HEK293 (cell line): ENCODE data around the gene EDC3.

Source experiments
- OVOL3 ChIP-seq: fragments of 450-650 bp; formaldehyde crosslinking; IDR thresholded peaks from 2 replicates; pipeline ENCODE4 v1.5.1; 2016; ENCODE audit warnings: missing biosample characterization, missing genetic modification characterization
- PRDM4 ChIP-seq: fragments of 450-650 bp; formaldehyde crosslinking; IDR thresholded peaks from 2 replicates; pipeline ENCODE4 v1.5.1; 2017; ENCODE audit warnings: missing biosample characterization, missing genetic modification characterization
- TCF7L2 ChIP-seq: IDR thresholded peaks from 2 replicates; pipeline ENCODE4 v1.6.1; 2011; ENCODE audit warnings: low read depth, mild to moderate bottlenecking, inconsistent platforms, low read length, moderate library complexity, borderline replicate concordance
- ZBTB21 ChIP-seq: fragments of 450-650 bp; formaldehyde crosslinking; IDR thresholded peaks from 2 replicates; pipeline ENCODE4 v1.5.1; 2017; ENCODE audit warnings: missing biosample characterization, missing genetic modification characterization
- ZFHX2 ChIP-seq: fragments of 450-650 bp; formaldehyde crosslinking; conservative IDR thresholded peaks from 2 replicates; pipeline ENCODE4 v1.5.1; 2016; ENCODE audit warnings: missing biosample characterization, missing genetic modification characterization
- ZNF341 ChIP-seq: fragments of 450-650 bp; formaldehyde crosslinking; IDR thresholded peaks from 2 replicates; pipeline ENCODE4; 2016; ENCODE audit warnings: low read depth, missing biosample characterization, missing genetic modification characterization
- ZNF510 ChIP-seq: fragments of 450-650 bp; formaldehyde crosslinking; IDR thresholded peaks from 2 replicates; pipeline ENCODE4 v1.5.1; 2018; ENCODE audit warnings: mild to moderate bottlenecking, missing genetic modification characterization, missing biosample characterization; ENCODE audit not compliant: insufficient replicate concordance
- ZNF596 ChIP-seq: fragments of 450-650 bp; IDR thresholded peaks from 2 replicates; pipeline ENCODE4 v1.5.0; 2018; ENCODE audit warnings: missing biosample characterization, mild to moderate bottlenecking, missing genetic modification characterization, moderate library complexity
- ZNF623 ChIP-seq: fragments of 450-650 bp; formaldehyde crosslinking; IDR thresholded peaks from 2 replicates; pipeline ENCODE4 v1.5.1; 2016; ENCODE audit warnings: missing biosample characterization, missing genetic modification characterization
- ZNF645 ChIP-seq: fragments of 450-650 bp; formaldehyde crosslinking; IDR thresholded peaks from 2 replicates; pipeline ENCODE4; 2016; ENCODE audit warnings: missing biosample characterization, missing genetic modification characterization
- ZNF654 ChIP-seq: fragments of 450-650 bp; formaldehyde crosslinking; IDR thresholded peaks from 2 replicates; pipeline ENCODE4 v1.5.1; 2016; ENCODE audit warnings: low read depth, missing biosample characterization, missing genetic modification characterization
- ZNF664 ChIP-seq: fragments of 450-650 bp; formaldehyde crosslinking; IDR thresholded peaks from 2 replicates; pipeline ENCODE4 v1.5.1; 2016; ENCODE audit warnings: missing biosample characterization, missing genetic modification characterization
- TF ChIP-seq, protein P1 (sequence below): fragments of 450-650 bp; formaldehyde crosslinking; IDR thresholded peaks from 2 replicates; pipeline ENCODE4 v1.5.1; 2017; ENCODE audit warnings: missing biosample characterization, missing genetic modification characterization
- TF ChIP-seq, protein P2 (sequence below): fragments of 450-650 bp; formaldehyde crosslinking; IDR thresholded peaks from 2 replicates; pipeline ENCODE4 v1.5.1; 2017; ENCODE audit warnings: missing biosample characterization, mild to moderate bottlenecking, missing genetic modification characterization, moderate library complexity
- TF ChIP-seq, protein P3 (sequence below): fragments of 450-650 bp; formaldehyde crosslinking; IDR thresholded peaks from 2 replicates; pipeline ENCODE4 v1.5.1; 2016; ENCODE audit warnings: missing biosample characterization, missing genetic modification characterization, borderline replicate concordance
- TF ChIP-seq, protein P4 (sequence below): fragments of 450-650 bp; formaldehyde crosslinking; IDR thresholded peaks from 2 replicates; pipeline ENCODE4 v1.5.1; 2016; ENCODE audit warnings: missing biosample characterization, missing genetic modification characterization
- TF ChIP-seq, protein P5 (sequence below): fragments of 450-650 bp; formaldehyde crosslinking; IDR thresholded peaks from 2 replicates; pipeline ENCODE4 v1.5.1; 2017; ENCODE audit warnings: missing biosample characterization, missing genetic modification characterization
- TF ChIP-seq, protein P6 (sequence below): fragments of 450-650 bp; formaldehyde crosslinking; IDR thresholded peaks from 2 replicates; pipeline ENCODE4 v1.5.1; 2016; ENCODE audit warnings: missing biosample characterization, missing genetic modification characterization

The EDC3 gene

GRCh38 chr15:74642348-74642733, 53.5 kb downstream of the EDC3 start (continued):
- TF ChIP-seq, protein P1, sequence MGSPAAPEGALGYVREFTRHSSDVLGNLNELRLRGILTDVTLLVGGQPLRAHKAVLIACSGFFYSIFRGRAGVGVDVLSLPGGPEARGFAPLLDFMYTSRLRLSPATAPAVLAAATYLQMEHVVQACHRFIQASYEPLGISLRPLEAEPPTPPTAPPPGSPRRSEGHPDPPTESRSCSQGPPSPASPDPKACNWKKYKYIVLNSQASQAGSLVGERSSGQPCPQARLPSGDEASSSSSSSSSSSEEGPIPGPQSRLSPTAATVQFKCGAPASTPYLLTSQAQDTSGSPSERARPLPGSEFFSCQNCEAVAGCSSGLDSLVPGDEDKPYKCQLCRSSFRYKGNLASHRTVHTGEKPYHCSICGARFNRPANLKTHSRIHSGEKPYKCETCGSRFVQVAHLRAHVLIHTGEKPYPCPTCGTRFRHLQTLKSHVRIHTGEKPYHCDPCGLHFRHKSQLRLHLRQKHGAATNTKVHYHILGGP (tag by site-specific recombination) = no peak
- TF ChIP-seq OVOL3 = no peak
- TF ChIP-seq PRDM4 (tag by site-specific recombination) = no peak
- no peak for TF ChIP-seq ZBTB21 (tag by site-specific recombination)
- TF ChIP-seq, protein P2, sequence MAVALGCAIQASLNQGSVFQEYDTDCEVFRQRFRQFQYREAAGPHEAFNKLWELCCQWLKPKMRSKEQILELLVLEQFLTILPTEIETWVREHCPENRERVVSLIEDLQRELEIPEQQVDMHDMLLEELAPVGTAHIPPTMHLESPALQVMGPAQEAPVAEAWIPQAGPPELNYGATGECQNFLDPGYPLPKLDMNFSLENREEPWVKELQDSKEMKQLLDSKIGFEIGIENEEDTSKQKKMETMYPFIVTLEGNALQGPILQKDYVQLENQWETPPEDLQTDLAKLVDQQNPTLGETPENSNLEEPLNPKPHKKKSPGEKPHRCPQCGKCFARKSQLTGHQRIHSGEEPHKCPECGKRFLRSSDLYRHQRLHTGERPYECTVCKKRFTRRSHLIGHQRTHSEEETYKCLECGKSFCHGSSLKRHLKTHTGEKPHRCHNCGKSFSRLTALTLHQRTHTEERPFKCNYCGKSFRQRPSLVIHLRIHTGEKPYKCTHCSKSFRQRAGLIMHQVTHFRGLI (tag by site-specific recombination) = no peak
- TF ChIP-seq ZNF664 (tag by site-specific recombination) = no peak
- no peak for TF ChIP-seq ZNF623 (tag by site-specific recombination)
- TF ChIP-seq ZNF510 (tag by site-specific recombination) = no peak
- TF ChIP-seq ZNF654 (tag by site-specific recombination) = no peak
- no peak for TF ChIP-seq ZFHX2 (tag by site-specific recombination)
- TF ChIP-seq ZNF341 = 0 out of 2 replicates have a peak, but pooled peaks have one; percentile 39
- TF ChIP-seq, protein P3, sequence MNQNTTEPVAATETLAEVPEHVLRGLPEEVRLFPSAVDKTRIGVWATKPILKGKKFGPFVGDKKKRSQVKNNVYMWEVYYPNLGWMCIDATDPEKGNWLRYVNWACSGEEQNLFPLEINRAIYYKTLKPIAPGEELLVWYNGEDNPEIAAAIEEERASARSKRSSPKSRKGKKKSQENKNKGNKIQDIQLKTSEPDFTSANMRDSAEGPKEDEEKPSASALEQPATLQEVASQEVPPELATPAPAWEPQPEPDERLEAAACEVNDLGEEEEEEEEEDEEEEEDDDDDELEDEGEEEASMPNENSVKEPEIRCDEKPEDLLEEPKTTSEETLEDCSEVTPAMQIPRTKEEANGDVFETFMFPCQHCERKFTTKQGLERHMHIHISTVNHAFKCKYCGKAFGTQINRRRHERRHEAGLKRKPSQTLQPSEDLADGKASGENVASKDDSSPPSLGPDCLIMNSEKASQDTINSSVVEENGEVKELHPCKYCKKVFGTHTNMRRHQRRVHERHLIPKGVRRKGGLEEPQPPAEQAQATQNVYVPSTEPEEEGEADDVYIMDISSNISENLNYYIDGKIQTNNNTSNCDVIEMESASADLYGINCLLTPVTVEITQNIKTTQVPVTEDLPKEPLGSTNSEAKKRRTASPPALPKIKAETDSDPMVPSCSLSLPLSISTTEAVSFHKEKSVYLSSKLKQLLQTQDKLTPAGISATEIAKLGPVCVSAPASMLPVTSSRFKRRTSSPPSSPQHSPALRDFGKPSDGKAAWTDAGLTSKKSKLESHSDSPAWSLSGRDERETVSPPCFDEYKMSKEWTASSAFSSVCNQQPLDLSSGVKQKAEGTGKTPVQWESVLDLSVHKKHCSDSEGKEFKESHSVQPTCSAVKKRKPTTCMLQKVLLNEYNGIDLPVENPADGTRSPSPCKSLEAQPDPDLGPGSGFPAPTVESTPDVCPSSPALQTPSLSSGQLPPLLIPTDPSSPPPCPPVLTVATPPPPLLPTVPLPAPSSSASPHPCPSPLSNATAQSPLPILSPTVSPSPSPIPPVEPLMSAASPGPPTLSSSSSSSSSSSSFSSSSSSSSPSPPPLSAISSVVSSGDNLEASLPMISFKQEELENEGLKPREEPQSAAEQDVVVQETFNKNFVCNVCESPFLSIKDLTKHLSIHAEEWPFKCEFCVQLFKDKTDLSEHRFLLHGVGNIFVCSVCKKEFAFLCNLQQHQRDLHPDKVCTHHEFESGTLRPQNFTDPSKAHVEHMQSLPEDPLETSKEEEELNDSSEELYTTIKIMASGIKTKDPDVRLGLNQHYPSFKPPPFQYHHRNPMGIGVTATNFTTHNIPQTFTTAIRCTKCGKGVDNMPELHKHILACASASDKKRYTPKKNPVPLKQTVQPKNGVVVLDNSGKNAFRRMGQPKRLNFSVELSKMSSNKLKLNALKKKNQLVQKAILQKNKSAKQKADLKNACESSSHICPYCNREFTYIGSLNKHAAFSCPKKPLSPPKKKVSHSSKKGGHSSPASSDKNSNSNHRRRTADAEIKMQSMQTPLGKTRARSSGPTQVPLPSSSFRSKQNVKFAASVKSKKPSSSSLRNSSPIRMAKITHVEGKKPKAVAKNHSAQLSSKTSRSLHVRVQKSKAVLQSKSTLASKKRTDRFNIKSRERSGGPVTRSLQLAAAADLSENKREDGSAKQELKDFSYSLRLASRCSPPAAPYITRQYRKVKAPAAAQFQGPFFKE (tag by site-specific recombination) = no peak
- TF ChIP-seq, protein P4, sequence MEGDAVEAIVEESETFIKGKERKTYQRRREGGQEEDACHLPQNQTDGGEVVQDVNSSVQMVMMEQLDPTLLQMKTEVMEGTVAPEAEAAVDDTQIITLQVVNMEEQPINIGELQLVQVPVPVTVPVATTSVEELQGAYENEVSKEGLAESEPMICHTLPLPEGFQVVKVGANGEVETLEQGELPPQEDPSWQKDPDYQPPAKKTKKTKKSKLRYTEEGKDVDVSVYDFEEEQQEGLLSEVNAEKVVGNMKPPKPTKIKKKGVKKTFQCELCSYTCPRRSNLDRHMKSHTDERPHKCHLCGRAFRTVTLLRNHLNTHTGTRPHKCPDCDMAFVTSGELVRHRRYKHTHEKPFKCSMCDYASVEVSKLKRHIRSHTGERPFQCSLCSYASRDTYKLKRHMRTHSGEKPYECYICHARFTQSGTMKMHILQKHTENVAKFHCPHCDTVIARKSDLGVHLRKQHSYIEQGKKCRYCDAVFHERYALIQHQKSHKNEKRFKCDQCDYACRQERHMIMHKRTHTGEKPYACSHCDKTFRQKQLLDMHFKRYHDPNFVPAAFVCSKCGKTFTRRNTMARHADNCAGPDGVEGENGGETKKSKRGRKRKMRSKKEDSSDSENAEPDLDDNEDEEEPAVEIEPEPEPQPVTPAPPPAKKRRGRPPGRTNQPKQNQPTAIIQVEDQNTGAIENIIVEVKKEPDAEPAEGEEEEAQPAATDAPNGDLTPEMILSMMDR (tag by site-specific recombination) = no peak
- TF ChIP-seq, protein P5, sequence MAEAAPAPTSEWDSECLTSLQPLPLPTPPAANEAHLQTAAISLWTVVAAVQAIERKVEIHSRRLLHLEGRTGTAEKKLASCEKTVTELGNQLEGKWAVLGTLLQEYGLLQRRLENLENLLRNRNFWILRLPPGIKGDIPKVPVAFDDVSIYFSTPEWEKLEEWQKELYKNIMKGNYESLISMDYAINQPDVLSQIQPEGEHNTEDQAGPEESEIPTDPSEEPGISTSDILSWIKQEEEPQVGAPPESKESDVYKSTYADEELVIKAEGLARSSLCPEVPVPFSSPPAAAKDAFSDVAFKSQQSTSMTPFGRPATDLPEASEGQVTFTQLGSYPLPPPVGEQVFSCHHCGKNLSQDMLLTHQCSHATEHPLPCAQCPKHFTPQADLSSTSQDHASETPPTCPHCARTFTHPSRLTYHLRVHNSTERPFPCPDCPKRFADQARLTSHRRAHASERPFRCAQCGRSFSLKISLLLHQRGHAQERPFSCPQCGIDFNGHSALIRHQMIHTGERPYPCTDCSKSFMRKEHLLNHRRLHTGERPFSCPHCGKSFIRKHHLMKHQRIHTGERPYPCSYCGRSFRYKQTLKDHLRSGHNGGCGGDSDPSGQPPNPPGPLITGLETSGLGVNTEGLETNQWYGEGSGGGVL (tag by site-specific recombination) = no peak
- TF ChIP-seq, protein P6, sequence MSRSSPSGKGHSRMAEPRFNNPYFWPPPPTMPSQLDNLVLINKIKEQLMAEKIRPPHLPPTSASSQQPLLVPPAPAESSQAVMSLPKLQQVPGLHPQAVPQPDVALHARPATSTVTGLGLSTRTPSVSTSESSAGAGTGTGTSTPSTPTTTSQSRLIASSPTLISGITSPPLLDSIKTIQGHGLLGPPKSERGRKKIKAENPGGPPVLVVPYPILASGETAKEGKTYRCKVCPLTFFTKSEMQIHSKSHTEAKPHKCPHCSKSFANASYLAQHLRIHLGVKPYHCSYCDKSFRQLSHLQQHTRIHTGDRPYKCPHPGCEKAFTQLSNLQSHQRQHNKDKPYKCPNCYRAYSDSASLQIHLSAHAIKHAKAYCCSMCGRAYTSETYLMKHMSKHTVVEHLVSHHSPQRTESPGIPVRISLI (tag by site-specific recombination) = no peak
- no peak for TF ChIP-seq TCF7L2
- 0 out of 2 replicates have a peak, but pooled peaks have one; percentile 6 for TF ChIP-seq ZNF596 (tag by site-specific recombination)
- no peak for TF ChIP-seq ZNF645
